SK-N-SH (cell line): ENCODE measurements around the gene TSPAN7. TPM values are rescaled to one million over a fixed set of nuclear protein-coding genes. Genes with fewer than 3 reads are reported as not detected.

ENCODE experiments used
- CTCF ChIA-PET: fragments of 300-600, 350-600 bp; formaldehyde crosslinking; extraction: SDS; loops from one replicate; lab custom pipeline; 2021; lab: Yijun Ruan, JAX
- POLR2A ChIA-PET: fragments of 350-600 bp; sonication (Branson Sonifier 250); formaldehyde crosslinking; extraction: SDS; loops from one replicate; lab custom pipeline; 2020; ENCODE audit warnings: antibody characterized with exemption, inconsistent platforms; lab: Yijun Ruan, JAX
- DNase-seq: peaks from one replicate; pipeline ENCODE4 v3.0.0; 2012
- H2AFZ ChIP-seq: fragments of 200-600 bp; sonication (generic); 2 replicates; pipeline ENCODE4 v1.8.1; 2016; ENCODE audit warnings: antibody characterized with exemption, mild to moderate bottlenecking, low read depth
- H3F3A ChIP-seq: fragments of 200-600 bp; sonication (generic); replicated peaks from 2 replicates; pipeline ENCODE3; 2016; ENCODE audit warnings: antibody characterized with exemption, mild to moderate bottlenecking; ENCODE audit not compliant: insufficient read depth
- H3K27ac ChIP-seq, 2 experiments: fragments of 200-500 bp in 1 of 2; fragments of 200-600 bp in 1 of 2; sonication (Bioruptor generic) in 1 of 2; sonication (generic), shearing (Covaris generic) in 1 of 2; 2 replicates each; pipeline versions ENCODE4 v1.5.1 to v1.6.1; 2014 to 2016; ENCODE audit warnings: low read depth in 2 of 2, inconsistent platforms in 1 of 2, low read length in 1 of 2, mild to moderate bottlenecking in 1 of 2, mixed read lengths in 1 of 2
- H3K27me3 ChIP-seq: fragments of 200-600 bp; sonication (generic), shearing (Covaris generic); 2 replicates; pipeline ENCODE4 v1.6.1; 2016; ENCODE audit warnings: mixed run types; ENCODE audit not compliant: insufficient read depth
- H3K36me3 ChIP-seq, 2 experiments: fragments of 200-500 bp in 1 of 2; fragments of 200-600 bp in 1 of 2; sonication (Bioruptor generic) in 1 of 2; sonication (generic) in 1 of 2; replicated peaks in 1 of 2; 2 replicates each; pipeline versions ENCODE3 to v1.5.1; 2014 to 2016; ENCODE audit warnings: low read length in 1 of 2, mild to moderate bottlenecking in 1 of 2; ENCODE audit not compliant: insufficient read depth in 2 of 2, control insufficient read depth in 1 of 2
- H3K4me1 ChIP-seq, 2 experiments: fragments of 200-500 bp in 1 of 2; fragments of 200-600 bp in 1 of 2; sonication (Bioruptor generic) in 1 of 2; sonication (generic), shearing (Covaris generic) in 1 of 2; 2 replicates each; pipeline versions ENCODE4 v1.5.1 to v1.6.1; 2014 to 2016; ENCODE audit warnings: low read depth in 1 of 2, low read length in 1 of 2, mixed run types in 1 of 2; ENCODE audit not compliant: insufficient read depth in 2 of 2, control insufficient read depth in 1 of 2
- H3K4me2 ChIP-seq: fragments of 200-600 bp; sonication (generic), shearing (Covaris generic); 2 replicates; pipeline ENCODE4 v1.6.1; 2017; ENCODE audit warnings: mixed run types
- H3K4me3 ChIP-seq, 2 experiments: fragments of 200-500 bp in 1 of 2; fragments of 200-600 bp in 1 of 2; sonication (Bioruptor generic) in 1 of 2; sonication (generic), shearing (Covaris generic) in 1 of 2; 2 replicates each; pipeline versions ENCODE4 v1.5.1 to v1.8.1; 2014 to 2016; ENCODE audit warnings: low read depth in 2 of 2, inconsistent platforms in 1 of 2, low read length in 1 of 2, mild to moderate bottlenecking in 1 of 2, mixed read lengths in 1 of 2, moderate library complexity in 1 of 2
- H3K79me2 ChIP-seq: fragments of 200-600 bp; sonication (generic); 2 replicates; pipeline ENCODE4 v1.8.1; 2017; ENCODE audit warnings: mild to moderate bottlenecking; ENCODE audit not compliant: insufficient read depth
- H3K9ac ChIP-seq: fragments of 200-600 bp; sonication (generic); 2 replicates; pipeline ENCODE4 v1.6.1; 2017; ENCODE audit warnings: mixed run types
- H3K9me2 ChIP-seq: fragments of 200-600 bp; sonication (generic); 2 replicates; pipeline ENCODE4 v1.6.1; 2017; ENCODE audit warnings: mixed run types
- H3K9me3 ChIP-seq: fragments of 200-600 bp; sonication (generic); 2 replicates; pipeline ENCODE4 v1.6.1; 2017; ENCODE audit warnings: mixed run types, mild to moderate bottlenecking, moderate library complexity
- H4K20me1 ChIP-seq: fragments of 200-600 bp; sonication (generic); 2 replicates; pipeline ENCODE4 v1.6.1; 2017; ENCODE audit warnings: mild to moderate bottlenecking, mixed run types; ENCODE audit not compliant: insufficient read depth
- ELF1 ChIP-seq: IDR thresholded peaks from 2 replicates; pipeline ENCODE4 v1.4.0; 2012
- EP300 ChIP-seq, 2 experiments: IDR thresholded peaks; 2 replicates each; pipeline versions ENCODE4 v1.4.0 to v1.6.1; 2012; ENCODE audit warnings: borderline replicate concordance in 1 of 2, low read depth in 1 of 2, low read length in 1 of 2
- EZH2phosphoT487 ChIP-seq: fragments of 200-600 bp; sonication (generic); IDR thresholded peaks from 2 replicates; pipeline ENCODE4 v1.6.1; 2017; ENCODE audit warnings: low read depth, mixed run types, mild to moderate bottlenecking, antibody characterized with exemption, moderate library complexity, borderline replicate concordance
- FOSL2 ChIP-seq: IDR thresholded peaks from 2 replicates; pipeline ENCODE4 v1.4.0; 2012; ENCODE audit warnings: low read depth, mild to moderate bottlenecking, moderate library complexity, borderline replicate concordance
- FOXM1 ChIP-seq: IDR thresholded peaks from 2 replicates; pipeline ENCODE4 v1.4.0; 2012; ENCODE audit warnings: low read depth, mild to moderate bottlenecking
- GABPA ChIP-seq: IDR thresholded peaks from 2 replicates; pipeline ENCODE4 v1.4.0; 2012; ENCODE audit warnings: low read depth, mild to moderate bottlenecking
- JUND ChIP-seq: IDR thresholded peaks from 2 replicates; pipeline ENCODE4 v1.4.0; 2012
- MXI1 ChIP-seq: IDR thresholded peaks from 2 replicates; pipeline ENCODE4 v1.6.1; 2012; ENCODE audit warnings: mild to moderate bottlenecking, low read depth, low read length, improper control_type of control experiment
- NFIC ChIP-seq: IDR thresholded peaks from 2 replicates; pipeline ENCODE4 v1.4.0; 2012; ENCODE audit warnings: borderline replicate concordance
- RAD21 ChIP-seq: IDR thresholded peaks from 2 replicates; pipeline ENCODE4 v1.6.1; 2012; ENCODE audit warnings: mild to moderate bottlenecking, low read length
- SIN3A ChIP-seq: IDR thresholded peaks from 2 replicates; pipeline ENCODE4 v1.6.1; 2012; ENCODE audit warnings: low read depth, mild to moderate bottlenecking, low read length, moderate library complexity, borderline replicate concordance
- TAF1 ChIP-seq: IDR thresholded peaks from 2 replicates; pipeline ENCODE4 v1.6.1; 2012; ENCODE audit warnings: low read depth, mild to moderate bottlenecking, low read length, moderate library complexity, borderline replicate concordance
- TEAD4 ChIP-seq: IDR thresholded peaks from 2 replicates; pipeline ENCODE4 v1.4.0; 2012; ENCODE audit warnings: mild to moderate bottlenecking, borderline replicate concordance; ENCODE audit not compliant: insufficient read depth
- WGBS: methylation state at CpG from one replicate; pipeline ENCODE4 v1.1.6; 2017; ENCODE audit warnings: low lambda C conversion rate; 5-methylcytosine and 5-hydroxymethylcytosine counted together
- polyA plus RNA-seq, 3 experiments: library from polyadenylated mRNA; depleted of rRNA; stranded (reverse); fragments of >200 nt; gene quantifications; 2 replicates each; pipeline ENCODE4 v1.2.3, GENCODE V29; 2012
- TF ChIP-seq, protein P1 (sequence below): fragments of 150-350 bp; IDR thresholded peaks from 2 replicates; pipeline ENCODE4 v1.6.1; 2017; ENCODE audit warnings: antibody characterized with exemption, low read length, low read depth, borderline replicate concordance
- TF ChIP-seq, protein P2 (sequence below): IDR thresholded peaks from 2 replicates; pipeline ENCODE4 v1.4.0; 2012; ENCODE audit warnings: low read depth, borderline replicate concordance
- TF ChIP-seq, protein P3 (sequence below): fragments of 200-600 bp; sonication (generic); IDR thresholded peaks from 2 replicates; pipeline ENCODE4 v1.6.1; 2017; ENCODE audit warnings: antibody characterized with exemption, mild to moderate bottlenecking, moderate library complexity
- TF ChIP-seq, protein P4 (sequence below): IDR thresholded peaks from 2 replicates; pipeline ENCODE4 v1.4.0; 2012; ENCODE audit warnings: low read depth
- TF ChIP-seq, protein P5 (sequence below): IDR thresholded peaks from 2 replicates; pipeline ENCODE4 v1.4.0; 2012; ENCODE audit warnings: low read depth, borderline replicate concordance

The TSPAN7 gene
- polyA plus RNA-seq, 1 of the 3 experiments (the other 2 are of a cell fraction): 0.39 TPM

DNA sequence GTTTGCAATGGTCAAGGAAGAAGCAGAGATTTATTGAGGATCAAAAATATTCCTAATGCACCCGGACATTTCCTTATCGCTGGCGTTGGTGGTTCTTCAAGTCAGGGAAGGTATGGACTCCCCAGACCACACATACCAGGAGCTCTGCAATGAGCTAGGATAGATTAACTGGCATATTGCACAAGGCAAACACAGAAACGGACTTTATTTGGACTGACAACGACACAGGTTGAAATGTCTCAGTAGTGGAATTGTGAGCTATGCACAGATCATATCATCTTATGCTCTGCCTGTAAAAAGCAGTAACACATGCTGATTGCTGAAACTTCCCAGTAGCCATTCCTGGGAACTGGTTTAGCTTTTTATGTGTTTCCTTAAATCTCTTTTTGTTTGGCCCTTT, 1.7 kb downstream of the TSPAN7 start:
- H3K36me3 ChIP-seq: no peaks in the 10 kb centered on the region
- H4K20me1 ChIP-seq: no peaks in the 10 kb centered on the region
- H3K9me3 ChIP-seq: no peaks in the 10 kb centered on the region
- H3K27me3 ChIP-seq: peaks cover 8% of the 10 kb centered on the region; the same call in 1 of the 2 replicates
- no peaks in the 10 kb centered on the region for H3F3A ChIP-seq
- peak overlapping the region in 1 of 2 experiments; percentile 53; a peak in 2 of 4 replicates for H3K4me3 ChIP-seq
- H3K27ac ChIP-seq: no peak overlapping the region; a peak in 1 of 4 replicates
- H3K9ac ChIP-seq: no peak overlapping the region
- no peaks in the 10 kb centered on the region for H3K79me2 ChIP-seq
- peaks cover 0 to 3% of the 10 kb centered on the region in 2 experiments; a peak in 1 of 4 replicates for H3K4me1 ChIP-seq
- H2AFZ ChIP-seq: no peak overlapping the region
- no peaks in the 10 kb centered on the region for H3K9me2 ChIP-seq
- H3K4me2 ChIP-seq: 0 out of 2 replicates have a peak overlapping the region, but pooled peaks have one; percentile 15
- DNase-seq: peak; percentile 1
- TF ChIP-seq, protein P1, sequence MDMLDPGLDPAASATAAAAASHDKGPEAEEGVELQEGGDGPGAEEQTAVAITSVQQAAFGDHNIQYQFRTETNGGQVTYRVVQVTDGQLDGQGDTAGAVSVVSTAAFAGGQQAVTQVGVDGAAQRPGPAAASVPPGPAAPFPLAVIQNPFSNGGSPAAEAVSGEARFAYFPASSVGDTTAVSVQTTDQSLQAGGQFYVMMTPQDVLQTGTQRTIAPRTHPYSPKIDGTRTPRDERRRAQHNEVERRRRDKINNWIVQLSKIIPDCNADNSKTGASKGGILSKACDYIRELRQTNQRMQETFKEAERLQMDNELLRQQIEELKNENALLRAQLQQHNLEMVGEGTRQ: no peak
- TF ChIP-seq NFIC (no peak), GABPA (no peak), EZH2phosphoT487 (no peak), ELF1 (no peak), FOXM1 (no peak), TAF1 (no peak), SIN3A (no peak), JUND (no peak), EP300 (IDR thresholded peaks at IDR 0.05; ENCODE audit: borderline replicate concordance in 1 of 2, low read depth in 1 of 2, low read length in 1 of 2) (no peak), MXI1 (no peak), FOSL2 (no peak), RAD21 (no peak), TEAD4 (no peak)
- TF ChIP-seq, protein P2, sequence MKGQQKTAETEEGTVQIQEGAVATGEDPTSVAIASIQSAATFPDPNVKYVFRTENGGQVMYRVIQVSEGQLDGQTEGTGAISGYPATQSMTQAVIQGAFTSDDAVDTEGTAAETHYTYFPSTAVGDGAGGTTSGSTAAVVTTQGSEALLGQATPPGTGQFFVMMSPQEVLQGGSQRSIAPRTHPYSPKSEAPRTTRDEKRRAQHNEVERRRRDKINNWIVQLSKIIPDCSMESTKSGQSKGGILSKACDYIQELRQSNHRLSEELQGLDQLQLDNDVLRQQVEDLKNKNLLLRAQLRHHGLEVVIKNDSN: no peak
- TF ChIP-seq, protein P3, sequence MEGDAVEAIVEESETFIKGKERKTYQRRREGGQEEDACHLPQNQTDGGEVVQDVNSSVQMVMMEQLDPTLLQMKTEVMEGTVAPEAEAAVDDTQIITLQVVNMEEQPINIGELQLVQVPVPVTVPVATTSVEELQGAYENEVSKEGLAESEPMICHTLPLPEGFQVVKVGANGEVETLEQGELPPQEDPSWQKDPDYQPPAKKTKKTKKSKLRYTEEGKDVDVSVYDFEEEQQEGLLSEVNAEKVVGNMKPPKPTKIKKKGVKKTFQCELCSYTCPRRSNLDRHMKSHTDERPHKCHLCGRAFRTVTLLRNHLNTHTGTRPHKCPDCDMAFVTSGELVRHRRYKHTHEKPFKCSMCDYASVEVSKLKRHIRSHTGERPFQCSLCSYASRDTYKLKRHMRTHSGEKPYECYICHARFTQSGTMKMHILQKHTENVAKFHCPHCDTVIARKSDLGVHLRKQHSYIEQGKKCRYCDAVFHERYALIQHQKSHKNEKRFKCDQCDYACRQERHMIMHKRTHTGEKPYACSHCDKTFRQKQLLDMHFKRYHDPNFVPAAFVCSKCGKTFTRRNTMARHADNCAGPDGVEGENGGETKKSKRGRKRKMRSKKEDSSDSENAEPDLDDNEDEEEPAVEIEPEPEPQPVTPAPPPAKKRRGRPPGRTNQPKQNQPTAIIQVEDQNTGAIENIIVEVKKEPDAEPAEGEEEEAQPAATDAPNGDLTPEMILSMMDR: no peak
- TF ChIP-seq, protein P4, sequence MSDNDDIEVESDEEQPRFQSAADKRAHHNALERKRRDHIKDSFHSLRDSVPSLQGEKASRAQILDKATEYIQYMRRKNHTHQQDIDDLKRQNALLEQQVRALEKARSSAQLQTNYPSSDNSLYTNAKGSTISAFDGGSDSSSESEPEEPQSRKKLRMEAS: no peak
- TF ChIP-seq, protein P5, sequence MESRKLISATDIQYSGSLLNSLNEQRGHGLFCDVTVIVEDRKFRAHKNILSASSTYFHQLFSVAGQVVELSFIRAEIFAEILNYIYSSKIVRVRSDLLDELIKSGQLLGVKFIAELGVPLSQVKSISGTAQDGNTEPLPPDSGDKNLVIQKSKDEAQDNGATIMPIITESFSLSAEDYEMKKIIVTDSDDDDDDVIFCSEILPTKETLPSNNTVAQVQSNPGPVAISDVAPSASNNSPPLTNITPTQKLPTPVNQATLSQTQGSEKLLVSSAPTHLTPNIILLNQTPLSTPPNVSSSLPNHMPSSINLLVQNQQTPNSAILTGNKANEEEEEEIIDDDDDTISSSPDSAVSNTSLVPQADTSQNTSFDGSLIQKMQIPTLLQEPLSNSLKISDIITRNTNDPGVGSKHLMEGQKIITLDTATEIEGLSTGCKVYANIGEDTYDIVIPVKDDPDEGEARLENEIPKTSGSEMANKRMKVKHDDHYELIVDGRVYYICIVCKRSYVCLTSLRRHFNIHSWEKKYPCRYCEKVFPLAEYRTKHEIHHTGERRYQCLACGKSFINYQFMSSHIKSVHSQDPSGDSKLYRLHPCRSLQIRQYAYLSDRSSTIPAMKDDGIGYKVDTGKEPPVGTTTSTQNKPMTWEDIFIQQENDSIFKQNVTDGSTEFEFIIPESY: no peak
- ChIA-PET CTCF (interaction anchor here (0.7 to 1.3 kb wide), 4 partner anchors 9 to 94 kb away, joined by 3 to 4 read pairs (median 4); no protein-coding TSS in a partner anchor), POLR2A (no interaction called here)
- WGBS: 2% methylated on average over 5 of the region's 5 CpGs
